ENCODE data around the gene MSI2. TPM values are rescaled to one million over a fixed set of nuclear protein-coding genes. Genes with fewer than 3 reads are reported as not detected.

Gene MSI2
- total and polyA plus RNA-seq, 8 donors, result 35.0 to 49.5 (median 47.5) TPM

DNA sequence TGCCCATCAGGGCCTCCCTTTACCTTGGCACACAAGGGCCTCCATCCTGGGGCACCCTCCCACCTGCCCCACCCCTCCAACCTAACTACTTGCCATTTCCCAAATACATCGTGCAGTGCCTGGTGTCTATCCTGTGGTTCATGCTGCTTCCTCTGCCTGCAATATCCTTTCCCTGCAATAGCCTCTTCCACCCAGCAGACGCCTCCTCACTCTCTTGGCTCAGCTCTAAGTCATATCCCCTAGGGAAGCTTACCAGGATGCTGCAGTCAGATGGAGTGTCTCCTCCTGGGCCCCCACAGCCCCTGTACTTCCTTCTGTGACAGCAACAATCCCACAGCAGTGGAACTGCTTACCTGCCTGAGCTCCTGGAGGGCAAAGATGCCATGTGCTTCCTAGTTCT lies 452.1 kb downstream of the MSI2 start:
- Histone ChIP-seq H3K27me3 (no peaks in the 10 kb centered on the region), H3K9me3 (peaks cover 0 to 1% of the 10 kb centered on the region in 2 donors), H3K4me1 (no peaks in the 10 kb centered on the region), H3K4me3 (no peak overlapping the region), H3K27ac (no peak overlapping the region), H3K36me3 (no peaks in the 10 kb centered on the region)
- no peak for TF ChIP-seq CTCF (IDR thresholded peaks at IDR 0.05)
- ATAC-seq (no peak), DNase-seq (no peak)
- intact Hi-C loops (cut with DNase I), result no loop called here

DNA sequence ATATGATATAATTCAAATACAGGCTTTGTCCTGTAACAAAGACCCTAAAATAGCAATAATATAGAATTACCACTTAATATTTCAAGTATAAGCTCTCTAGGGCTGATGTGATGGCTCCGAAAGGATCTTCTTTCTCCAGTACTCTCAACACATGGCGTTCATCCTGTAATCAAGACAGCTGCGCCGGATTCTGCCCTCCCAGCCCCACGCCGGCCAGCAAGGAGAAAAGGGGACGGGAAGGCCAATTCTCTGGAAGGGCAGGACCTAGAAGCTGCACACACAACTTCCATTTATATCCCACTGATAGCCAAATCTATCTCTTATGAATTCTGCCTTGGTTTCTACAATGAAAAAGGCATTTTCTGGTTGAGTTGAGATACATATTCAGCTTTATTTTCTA lies 456.8 kb downstream of the MSI2 start:
- ATAC-seq (no peak), DNase-seq (no peak)
- peaks cover 0 to 1% of the 10 kb centered on the region in 2 donors for H3K9me3 ChIP-seq
- H3K27me3 ChIP-seq, result peaks cover 0 to 13% of the 10 kb centered on the region in 2 donors
- H3K4me1 ChIP-seq, result no peaks in the 10 kb centered on the region
- TF ChIP-seq CTCF (IDR thresholded peaks at IDR 0.05), result no peak
- no peaks in the 10 kb centered on the region for H3K36me3 ChIP-seq
- H3K4me3 ChIP-seq, result no peak overlapping the region
- intact Hi-C loops (cut with DNase I), result no loop called here
- no peak overlapping the region for H3K27ac ChIP-seq

GRCh38 chr17:57714665-57715180 lies 458.4 kb downstream of the MSI2 start:
- peaks cover 0 to 21% of the 10 kb centered on the region in 2 donors for H3K27me3 ChIP-seq
- no peak overlapping the region for H3K27ac ChIP-seq
- H3K4me3 ChIP-seq, result no peak overlapping the region
- intact Hi-C loops (cut with DNase I), result no loop called here
- no peaks in the 10 kb centered on the region for H3K36me3 ChIP-seq
- no peak for ATAC-seq
- H3K9me3 ChIP-seq, result peaks cover 0 to 1% of the 10 kb centered on the region in 2 donors
- no peaks in the 10 kb centered on the region for H3K4me1 ChIP-seq
- TF ChIP-seq CTCF (IDR thresholded peaks at IDR 0.05), result no peak
- peak in 1 of 4 donors; percentile 46 for DNase-seq

DNA sequence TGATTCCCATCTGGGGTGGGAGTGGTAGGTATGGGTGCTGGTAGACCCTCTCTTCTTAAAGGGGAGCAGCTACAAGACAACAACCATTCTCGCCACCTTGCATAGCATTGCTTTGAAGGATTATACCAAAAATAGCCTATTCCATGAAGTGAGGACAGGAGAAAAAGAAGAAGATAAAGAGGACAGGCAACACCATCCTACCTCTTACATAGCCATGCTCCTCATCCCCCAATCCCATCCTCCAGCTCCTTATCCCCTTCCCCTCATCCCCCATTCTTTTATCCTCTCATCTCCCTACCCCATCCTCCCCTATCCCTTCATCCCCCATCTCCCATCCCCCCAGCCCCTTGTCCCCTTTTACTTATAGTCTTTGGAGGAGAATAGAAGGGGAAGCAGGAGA lies 459.7 kb downstream of the MSI2 start:
- ATAC-seq, result no peak
- Histone ChIP-seq H3K36me3 (no peaks in the 10 kb centered on the region), H3K9me3 (no peaks in the 10 kb centered on the region), H3K27ac (no peak overlapping the region), H3K27me3 (peaks cover 0 to 21% of the 10 kb centered on the region in 2 donors), H3K4me3 (no peak overlapping the region), H3K4me1 (no peaks in the 10 kb centered on the region)
- TF ChIP-seq CTCF (IDR thresholded peaks at IDR 0.05), result no peak
- no peak for DNase-seq
- intact Hi-C loops (cut with DNase I), result no loop called here

GRCh38 chr17:57718878-57719277 lies 462.6 kb downstream of the MSI2 start:
- Histone ChIP-seq H3K36me3 (no peaks in the 10 kb centered on the region), H3K27me3 (peaks cover 0 to 21% of the 10 kb centered on the region in 2 donors), H3K27ac (no peak overlapping the region), H3K9me3 (no peaks in the 10 kb centered on the region), H3K4me3 (no peak overlapping the region), H3K4me1 (no peaks in the 10 kb centered on the region)
- DNase-seq, result no peak
- TF ChIP-seq CTCF (IDR thresholded peaks at IDR 0.05), result no peak
- ATAC-seq, result no peak
- intact Hi-C loops (cut with DNase I), result no loop called here

Data from left lung (tissue), 10 donors.